ENCODE data around the gene GABRB1. TPM values are rescaled to one million over a fixed set of nuclear protein-coding genes. Genes with fewer than 3 reads are reported as not detected.
"Not testable (repeated sequence)": the region's sequence is repeated elsewhere in the genome, so short reads cannot be mapped to it uniquely, and the experiment has no call there.

Gene GABRB1
- total RNA-seq, 2 donors from 2014 or later: not detected

- H3K36me3 Mint-ChIP-seq: no peaks in the 10 kb centered on the region
- no peak overlapping the region for H3K27ac Mint-ChIP-seq
- peaks cover 0 to 3% of the 10 kb centered on the region in 2 donors for H3K9me3 Mint-ChIP-seq
These were observed 244.2 kb downstream of the GABRB1 start for GRCh38 chr4:47275595-47275994.

GRCh38 chr4:47278631-47279030 is 247.3 kb downstream of the GABRB1 start:
- Mint-ChIP-seq H3K27ac (no peak overlapping the region), H3K36me3 (no peaks in the 10 kb centered on the region), H3K9me3 (peaks cover 0 to 8% of the 10 kb centered on the region in 2 donors)
- no peak for DNase-seq (ENCODE audit: low spot score in 2 of 2)
- no peak for ATAC-seq

More at GRCh38 chr4:47275595-47275994, 244.2 kb downstream of the GABRB1 start:
- DNase-seq (ENCODE audit: low spot score in 2 of 2) (no peak), ATAC-seq (no peak)

GRCh38 chr4:47287735-47288134 is 256.4 kb downstream of the GABRB1 start:
- H3K36me3 Mint-ChIP-seq: no peaks in the 10 kb centered on the region
- H3K9me3 Mint-ChIP-seq: peaks cover 3 to 6% of the 10 kb centered on the region in 2 donors
- ATAC-seq (no peak), DNase-seq (ENCODE audit: low spot score in 2 of 2) (no peak)
- no peak overlapping the region for H3K27ac Mint-ChIP-seq

- H3K9me3 Mint-ChIP-seq: peaks cover 0 to 6% of the 10 kb centered on the region in 2 donors
- no peaks in the 10 kb centered on the region for H3K36me3 Mint-ChIP-seq
- no peak for ATAC-seq
These were observed 258.4 kb downstream of the GABRB1 start for GRCh38 chr4:47289805-47290204.

GRCh38 chr4:47290873-47291272 is 259.5 kb downstream of the GABRB1 start:
- not testable (repeated sequence) for DNase-seq (ENCODE audit: low spot score in 2 of 2); ATAC-seq; H3K9me3 Mint-ChIP-seq; H3K27ac Mint-ChIP-seq; H3K36me3 Mint-ChIP-seq

More at GRCh38 chr4:47289805-47290204, 258.4 kb downstream of the GABRB1 start:
- DNase-seq (ENCODE audit: low spot score in 2 of 2): no peak
- no peak overlapping the region for H3K27ac Mint-ChIP-seq

GRCh38 chr4:47309165-47309564 is 277.8 kb downstream of the GABRB1 start:
- no peaks in the 10 kb centered on the region for H3K9me3 Mint-ChIP-seq
- H3K36me3 Mint-ChIP-seq: no peaks in the 10 kb centered on the region
- DNase-seq (ENCODE audit: low spot score in 2 of 2): no peak
- no peak for ATAC-seq
- H3K27ac Mint-ChIP-seq: no peak overlapping the region

GRCh38 chr4:47312170-47312569 is 280.8 kb downstream of the GABRB1 start:
- H3K36me3 Mint-ChIP-seq: no peaks in the 10 kb centered on the region
- H3K9me3 Mint-ChIP-seq: no peaks in the 10 kb centered on the region
- H3K27ac Mint-ChIP-seq: no peak overlapping the region
- ATAC-seq: no peak
- no peak for DNase-seq (ENCODE audit: low spot score in 2 of 2)

- Mint-ChIP-seq H3K36me3 (no peaks in the 10 kb centered on the region), H3K9me3 (no peaks in the 10 kb centered on the region), H3K27ac (no peak overlapping the region)
- no peak for DNase-seq (ENCODE audit: low spot score in 2 of 2)
- peak in 1 of 2 donors; percentile 27 for ATAC-seq
These were observed 282.0 kb downstream of the GABRB1 start for GRCh38 chr4:47313384-47313783.

GRCh38 chr4:47315346-47315745 is 284.0 kb downstream of the GABRB1 start:
- Mint-ChIP-seq H3K27ac (no peak overlapping the region), H3K9me3 (no peaks in the 10 kb centered on the region), H3K36me3 (no peaks in the 10 kb centered on the region)
- peak in 1 of 2 donors; percentile 2 for DNase-seq (ENCODE audit: low spot score in 2 of 2)
- ATAC-seq: peak; percentile 41 to 98

- DNase-seq (ENCODE audit: low spot score in 2 of 2): no peak
- ATAC-seq: no peak
- Mint-ChIP-seq H3K9me3 (no peaks in the 10 kb centered on the region), H3K27ac (no peak overlapping the region), H3K36me3 (no peaks in the 10 kb centered on the region)
These were observed 294.7 kb downstream of the GABRB1 start for GRCh38 chr4:47326025-47326424.

GRCh38 chr4:47330866-47331265 is 299.5 kb downstream of the GABRB1 start:
- no peak for DNase-seq (ENCODE audit: low spot score in 2 of 2)
- Mint-ChIP-seq H3K36me3 (no peaks in the 10 kb centered on the region), H3K27ac (no peak overlapping the region), H3K9me3 (no peaks in the 10 kb centered on the region)
- ATAC-seq: no peak

- DNase-seq (ENCODE audit: low spot score in 2 of 2) (no peak), ATAC-seq (no peak)
- Mint-ChIP-seq H3K36me3 (no peaks in the 10 kb centered on the region), H3K9me3 (no peaks in the 10 kb centered on the region), H3K27ac (no peak overlapping the region)
These were observed 303.3 kb downstream of the GABRB1 start for GRCh38 chr4:47334652-47335051.

GRCh38 chr4:47337893-47338292 is 306.5 kb downstream of the GABRB1 start:
- DNase-seq (ENCODE audit: low spot score in 2 of 2): no peak
- Mint-ChIP-seq H3K36me3 (no peaks in the 10 kb centered on the region), H3K27ac (no peak overlapping the region), H3K9me3 (no peaks in the 10 kb centered on the region)
- ATAC-seq: no peak

- ATAC-seq (no peak), DNase-seq (ENCODE audit: low spot score in 2 of 2) (no peak)
- Mint-ChIP-seq H3K36me3 (no peaks in the 10 kb centered on the region), H3K9me3 (no peaks in the 10 kb centered on the region), H3K27ac (no peak overlapping the region)
These were observed 309.5 kb downstream of the GABRB1 start for GRCh38 chr4:47340914-47341313.

GRCh38 chr4:47342796-47343195 is 311.4 kb downstream of the GABRB1 start:
- no peaks in the 10 kb centered on the region for H3K9me3 Mint-ChIP-seq
- no peak for DNase-seq (ENCODE audit: low spot score in 2 of 2)
- no peaks in the 10 kb centered on the region for H3K36me3 Mint-ChIP-seq
- no peak overlapping the region for H3K27ac Mint-ChIP-seq
- no peak for ATAC-seq

GRCh38 chr4:47349326-47349725 is 318.0 kb downstream of the GABRB1 start:
- ATAC-seq (no peak), DNase-seq (ENCODE audit: low spot score in 2 of 2) (no peak)
- Mint-ChIP-seq H3K36me3 (no peaks in the 10 kb centered on the region), H3K27ac (no peak overlapping the region), H3K9me3 (peaks cover 0 to 3% of the 10 kb centered on the region in 2 donors)

GRCh38 chr4:47355568-47355967 is 324.2 kb downstream of the GABRB1 start:
- no peak for ATAC-seq
- no peak for DNase-seq (ENCODE audit: low spot score in 2 of 2)
- no peaks in the 10 kb centered on the region for H3K9me3 Mint-ChIP-seq
- H3K27ac Mint-ChIP-seq: no peak overlapping the region
- no peaks in the 10 kb centered on the region for H3K36me3 Mint-ChIP-seq

GRCh38 chr4:47359891-47360290 is 328.5 kb downstream of the GABRB1 start:
- H3K36me3 Mint-ChIP-seq: no peaks in the 10 kb centered on the region
- no peaks in the 10 kb centered on the region for H3K9me3 Mint-ChIP-seq
- H3K27ac Mint-ChIP-seq: no peak overlapping the region
- ATAC-seq: no peak
- DNase-seq (ENCODE audit: low spot score in 2 of 2): no peak

GRCh38 chr4:47367761-47368160 is 336.4 kb downstream of the GABRB1 start:
- Mint-ChIP-seq H3K9me3 (no peaks in the 10 kb centered on the region), H3K36me3 (no peaks in the 10 kb centered on the region), H3K27ac (no peak overlapping the region)
- DNase-seq (ENCODE audit: low spot score in 2 of 2): no peak
- ATAC-seq: no peak

Data from activated naive CD4-positive, alpha-beta T cell treated with anti-CD3 and anti-CD28 coated beads, Interleukin-2, amount 50 U/mL, for 72 hours (primary cell).